Bronchial epithelial cell (primary cell): ENCODE results near the gene SLX4IP. TPM values are rescaled to one million over a fixed set of nuclear protein-coding genes. Genes with fewer than 3 reads are reported as not detected.

Experiments
- DNase-seq: peaks from one replicate; pipeline ENCODE4 v3.0.0-alpha.2; 2010; ENCODE audit warnings: low read depth
- FAIRE-seq: peaks from 2 replicates; lab custom pipeline; 2011; peaks lifted over from hg19 to GRCh38; lab: Jason Lieb, UNC
- H3K27me3 ChIP-seq: 2 replicates; pipeline ENCODE4 v1.5.1; 2011; ENCODE audit warnings: low read length; ENCODE audit not compliant: control insufficient read depth, insufficient read depth
- H3K36me3 ChIP-seq: 2 replicates; pipeline ENCODE4 v1.5.1; 2011; ENCODE audit warnings: low read length; ENCODE audit not compliant: control insufficient read depth, insufficient read depth
- H3K4me3 ChIP-seq: 2 replicates; pipeline ENCODE4 v1.5.1; 2011; ENCODE audit warnings: mild to moderate bottlenecking, low read depth, low read length, control low read depth
- CTCF ChIP-seq: IDR thresholded peaks from 2 replicates; pipeline ENCODE4 v1.5.1; 2011; ENCODE audit warnings: mild to moderate bottlenecking, moderate library complexity, low read length, control low read depth, inconsistent platforms; ENCODE audit not compliant: insufficient read depth, severe bottlenecking
- total RNA-seq: library from RNA; depleted of rRNA; stranded (reverse); fragments of >200 nt; gene quantifications from 2 replicates; pipeline ENCODE4 v1.2.1, GENCODE V29; 2014

The SLX4IP gene
- total RNA-seq, 1 donor from 2014 or later = 3.9 TPM

GRCh38 chr20:10541668-10542411 lies 106.7 kb downstream of the SLX4IP start:
- Histone ChIP-seq H3K4me3 (no peak overlapping the region), H3K27me3 (no peaks in the 10 kb centered on the region), H3K36me3 (no peaks in the 10 kb centered on the region)
- no peak for DNase-seq
- TF ChIP-seq CTCF = no peak
- no peak for FAIRE-seq

GRCh38 chr20:10542442-10542841 lies 107.3 kb downstream of the SLX4IP start:
- Histone ChIP-seq H3K4me3 (no peak overlapping the region), H3K36me3 (no peaks in the 10 kb centered on the region), H3K27me3 (no peaks in the 10 kb centered on the region)
- no peak for TF ChIP-seq CTCF
- DNase-seq (no peak), FAIRE-seq (no peak)

GRCh38 chr20:10543480-10543879 lies 108.4 kb downstream of the SLX4IP start:
- TF ChIP-seq CTCF = no peak
- H3K36me3 ChIP-seq = no peaks in the 10 kb centered on the region
- FAIRE-seq (no peak), DNase-seq (no peak)
- no peak overlapping the region for H3K4me3 ChIP-seq
- no peaks in the 10 kb centered on the region for H3K27me3 ChIP-seq

GRCh38 chr20:10547276-10548114 lies 112.4 kb downstream of the SLX4IP start:
- FAIRE-seq (no peak), DNase-seq (no peak)
- TF ChIP-seq CTCF = no peak
- Histone ChIP-seq H3K4me3 (no peak overlapping the region), H3K36me3 (no peaks in the 10 kb centered on the region), H3K27me3 (no peaks in the 10 kb centered on the region)

GRCh38 chr20:10549511-10549910 lies 114.4 kb downstream of the SLX4IP start:
- H3K27me3 ChIP-seq = no peaks in the 10 kb centered on the region
- TF ChIP-seq CTCF = no peak
- FAIRE-seq = no peak

More at GRCh38 chr20:10549511-10549910, 114.4 kb downstream of the SLX4IP start:
- Histone ChIP-seq H3K36me3 (no peaks in the 10 kb centered on the region), H3K4me3 (no peak overlapping the region)
- DNase-seq = no peak
